ENCODE data around the gene CPSF7. TPM values are rescaled to one million over a fixed set of nuclear protein-coding genes. Genes with fewer than 3 reads are reported as not detected.

The CPSF7 gene
- total RNA-seq, 6 experiments from 2014 or later: 56.9 to 72.4 (median 64.8) TPM

- Mint-ChIP-seq H3K4me3 (peak overlapping the region; percentile 99), H3K9me3 (no peaks in the 10 kb centered on the region; the same call in 1 of the 2 replicates), H3K36me3 (ENCODE audit: low read depth) (peaks cover 18% of the 10 kb centered on the region), H3K27me3 (ENCODE audit: insufficient read depth) (no peaks in the 10 kb centered on the region), H3K4me1 (ENCODE audit: low read depth) (peaks cover 50% of the 10 kb centered on the region), H3K27ac (peak overlapping the region; percentile 97)
- no peak for TF ChIP-seq CTCF (IDR thresholded peaks at IDR 0.05)
- DNase-seq: peak; percentile 37
Observed at GRCh38 chr11:61362542-61362875, 67.3 kb downstream of the CPSF7 start.

- peaks cover 18% of the 10 kb centered on the region for H3K36me3 Mint-ChIP-seq (ENCODE audit: low read depth)
- H3K27me3 Mint-ChIP-seq (ENCODE audit: insufficient read depth): no peaks in the 10 kb centered on the region
- peak; percentile 91 for DNase-seq
- peak within 1 kb of the TSS; percentile 99 for H3K4me3 Mint-ChIP-seq
- no peak for TF ChIP-seq CTCF (IDR thresholded peaks at IDR 0.05)
- H3K27ac Mint-ChIP-seq: peak within 1 kb of the TSS; percentile 97
- peaks cover 50% of the 10 kb centered on the region for H3K4me1 Mint-ChIP-seq (ENCODE audit: low read depth)
- H3K9me3 Mint-ChIP-seq: no peaks in the 10 kb centered on the region; the same call in 1 of the 2 replicates
Observed at GRCh38 chr11:61361741-61362541, 67.8 kb downstream of the CPSF7 start, which contains the start of the genes CYB561A3 and TMEM138. TSS of gene CYB561A3 (minus strand) at chr11:61361882. CDS start at chr11:61356713, 5,169 bp downstream. TSS of gene TMEM138 (plus strand) at chr11:61362374. CDS start at chr11:61364391, 2,017 bp downstream.

- H3K4me1 Mint-ChIP-seq (ENCODE audit: low read depth): peaks cover 45% of the 10 kb centered on the region
- DNase-seq: no peak
- H3K36me3 Mint-ChIP-seq (ENCODE audit: low read depth): peaks cover 18% of the 10 kb centered on the region
- H3K9me3 Mint-ChIP-seq: no peaks in the 10 kb centered on the region; the same call in 1 of the 2 replicates
- TF ChIP-seq CTCF (IDR thresholded peaks at IDR 0.05): no peak
- H3K27ac Mint-ChIP-seq: peak overlapping the region; percentile 97
- H3K27me3 Mint-ChIP-seq (ENCODE audit: insufficient read depth): no peaks in the 10 kb centered on the region
- peak overlapping the region; percentile 99 for H3K4me3 Mint-ChIP-seq
Observed at GRCh38 chr11:61361237-61361740, 68.5 kb downstream of the CPSF7 start.

- H3K4me3 Mint-ChIP-seq: peak overlapping the region; percentile 42; the same call in 1 of the 2 replicates
- no peak for DNase-seq
- H3K36me3 Mint-ChIP-seq (ENCODE audit: low read depth): peaks cover 18% of the 10 kb centered on the region
- H3K9me3 Mint-ChIP-seq: no peaks in the 10 kb centered on the region; the same call in 1 of the 2 replicates
- no peaks in the 10 kb centered on the region for H3K27me3 Mint-ChIP-seq (ENCODE audit: insufficient read depth)
- H3K4me1 Mint-ChIP-seq (ENCODE audit: low read depth): peaks cover 37% of the 10 kb centered on the region
- TF ChIP-seq CTCF (IDR thresholded peaks at IDR 0.05): no peak
- H3K27ac Mint-ChIP-seq: no peak overlapping the region
Observed at GRCh38 chr11:61359516-61359915, 70.3 kb downstream of the CPSF7 start.

- H3K27ac Mint-ChIP-seq: no peak overlapping the region
- peaks cover 30% of the 10 kb centered on the region for H3K4me1 Mint-ChIP-seq (ENCODE audit: low read depth)
- no peaks in the 10 kb centered on the region; the same call in 1 of the 2 replicates for H3K9me3 Mint-ChIP-seq
- no peak for DNase-seq
- H3K36me3 Mint-ChIP-seq (ENCODE audit: low read depth): peaks cover 15% of the 10 kb centered on the region
- no peaks in the 10 kb centered on the region for H3K27me3 Mint-ChIP-seq (ENCODE audit: insufficient read depth)
- TF ChIP-seq CTCF (IDR thresholded peaks at IDR 0.05): no peak
- no peak overlapping the region for H3K4me3 Mint-ChIP-seq
Observed at GRCh38 chr11:61358566-61358965, 71.2 kb downstream of the CPSF7 start.
